ENCODE data around the gene MSANTD1. TPM values are rescaled to one million over a fixed set of nuclear protein-coding genes. Genes with fewer than 3 reads are reported as not detected.

The MSANTD1 gene
- total RNA-seq, 1 donor from 2014 or later = 1.6 TPM

GRCh38 chr4:3280466-3280865 is 31.5 kb downstream of the MSANTD1 start:
- H3K36me3 Mint-ChIP-seq (ENCODE audit: low read depth, unreplicated experiment) = peaks cover 15% of the 10 kb centered on the region
- no peak overlapping the region for H3K9ac ChIP-seq (ENCODE audit: low read length)
- no peaks in the 10 kb centered on the region for H3K4me1 Mint-ChIP-seq (ENCODE audit: low read depth, unreplicated experiment)
- no peak overlapping the region for H3K4me3 ChIP-seq (ENCODE audit: insufficient read depth, low read depth, low read length)
- H3K4me1 ChIP-seq (ENCODE audit: insufficient read depth, low read length) = peaks cover 8% of the 10 kb centered on the region
- no peaks in the 10 kb centered on the region for H3K79me2 ChIP-seq (ENCODE audit: insufficient read depth, low read length)
- no peak for DNase-seq (ENCODE audit: low read depth)
- no peak overlapping the region for H3K27ac ChIP-seq (ENCODE audit: low read depth, low read length)
- no peak for FAIRE-seq
- H3K27me3 Mint-ChIP-seq (ENCODE audit: low read depth, unreplicated experiment) = peaks cover 11% of the 10 kb centered on the region
- H2AFZ ChIP-seq (ENCODE audit: low read depth, low read length) = no peak overlapping the region
- TF ChIP-seq, protein P1, sequence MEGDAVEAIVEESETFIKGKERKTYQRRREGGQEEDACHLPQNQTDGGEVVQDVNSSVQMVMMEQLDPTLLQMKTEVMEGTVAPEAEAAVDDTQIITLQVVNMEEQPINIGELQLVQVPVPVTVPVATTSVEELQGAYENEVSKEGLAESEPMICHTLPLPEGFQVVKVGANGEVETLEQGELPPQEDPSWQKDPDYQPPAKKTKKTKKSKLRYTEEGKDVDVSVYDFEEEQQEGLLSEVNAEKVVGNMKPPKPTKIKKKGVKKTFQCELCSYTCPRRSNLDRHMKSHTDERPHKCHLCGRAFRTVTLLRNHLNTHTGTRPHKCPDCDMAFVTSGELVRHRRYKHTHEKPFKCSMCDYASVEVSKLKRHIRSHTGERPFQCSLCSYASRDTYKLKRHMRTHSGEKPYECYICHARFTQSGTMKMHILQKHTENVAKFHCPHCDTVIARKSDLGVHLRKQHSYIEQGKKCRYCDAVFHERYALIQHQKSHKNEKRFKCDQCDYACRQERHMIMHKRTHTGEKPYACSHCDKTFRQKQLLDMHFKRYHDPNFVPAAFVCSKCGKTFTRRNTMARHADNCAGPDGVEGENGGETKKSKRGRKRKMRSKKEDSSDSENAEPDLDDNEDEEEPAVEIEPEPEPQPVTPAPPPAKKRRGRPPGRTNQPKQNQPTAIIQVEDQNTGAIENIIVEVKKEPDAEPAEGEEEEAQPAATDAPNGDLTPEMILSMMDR (IDR thresholded peaks at IDR 0.05; ENCODE audit: insufficient read depth, low read depth, low read length) = no peak
- TF ChIP-seq EZH2 (IDR thresholded peaks at IDR 0.05; ENCODE audit: insufficient read depth, low read length) = no peak
- no peaks in the 10 kb centered on the region for H3K36me3 ChIP-seq (ENCODE audit: insufficient read depth, low read length)
- no peaks in the 10 kb centered on the region for H4K20me1 ChIP-seq (ENCODE audit: insufficient read depth, low read length)
- H3K4me3 Mint-ChIP-seq (ENCODE audit: unreplicated experiment) = no peak overlapping the region
- H3K4me2 ChIP-seq (ENCODE audit: low read length) = no peak overlapping the region
- H3K27me3 ChIP-seq (ENCODE audit: insufficient read depth, low read length) = no peaks in the 10 kb centered on the region
- H3K9me3 Mint-ChIP-seq (ENCODE audit: unreplicated experiment) = peaks cover 2% of the 10 kb centered on the region
- no peaks in the 10 kb centered on the region for H3K9me3 ChIP-seq (ENCODE audit: insufficient read depth, low read depth, low read length)
- no peak overlapping the region for H3K27ac Mint-ChIP-seq (ENCODE audit: unreplicated experiment)

GRCh38 chr4:3283483-3283882 is 34.5 kb downstream of the MSANTD1 start:
- no peaks in the 10 kb centered on the region for H3K79me2 ChIP-seq (ENCODE audit: insufficient read depth, low read length)
- Mint-ChIP-seq H3K4me1 (ENCODE audit: low read depth, unreplicated experiment) (no peaks in the 10 kb centered on the region), H3K4me3 (ENCODE audit: unreplicated experiment) (no peak overlapping the region), H3K27me3 (ENCODE audit: low read depth, unreplicated experiment) (peaks cover 18% of the 10 kb centered on the region), H3K27ac (ENCODE audit: unreplicated experiment) (no peak overlapping the region), H3K9me3 (ENCODE audit: unreplicated experiment) (no peaks in the 10 kb centered on the region), H3K36me3 (ENCODE audit: low read depth, unreplicated experiment) (peaks cover 10% of the 10 kb centered on the region)
- no peak overlapping the region for H3K4me3 ChIP-seq (ENCODE audit: insufficient read depth, low read depth, low read length)
- H3K27ac ChIP-seq (ENCODE audit: low read depth, low read length) = no peak overlapping the region
- H4K20me1 ChIP-seq (ENCODE audit: insufficient read depth, low read length) = no peaks in the 10 kb centered on the region
- no peak overlapping the region for H3K9ac ChIP-seq (ENCODE audit: low read length)
- DNase-seq (ENCODE audit: low read depth) (no peak), FAIRE-seq (no peak)
- no peak overlapping the region for H3K4me2 ChIP-seq (ENCODE audit: low read length)
- H3K4me1 ChIP-seq (ENCODE audit: insufficient read depth, low read length) = peaks cover 9% of the 10 kb centered on the region
- no peak overlapping the region for H2AFZ ChIP-seq (ENCODE audit: low read depth, low read length)
- peaks cover 5% of the 10 kb centered on the region for H3K27me3 ChIP-seq (ENCODE audit: insufficient read depth, low read length)
- H3K36me3 ChIP-seq (ENCODE audit: insufficient read depth, low read length) = no peaks in the 10 kb centered on the region
- TF ChIP-seq EZH2 (IDR thresholded peaks at IDR 0.05; ENCODE audit: insufficient read depth, low read length) = no peak
- TF ChIP-seq, protein P1 (IDR thresholded peaks at IDR 0.05; ENCODE audit: insufficient read depth, low read depth, low read length) = no peak
- H3K9me3 ChIP-seq (ENCODE audit: insufficient read depth, low read depth, low read length) = no peaks in the 10 kb centered on the region

- Histone ChIP-seq H3K27me3 (ENCODE audit: insufficient read depth, low read length) (peaks cover 5% of the 10 kb centered on the region), H3K9me3 (ENCODE audit: insufficient read depth, low read depth, low read length) (no peaks in the 10 kb centered on the region), H4K20me1 (ENCODE audit: insufficient read depth, low read length) (no peaks in the 10 kb centered on the region), H3K36me3 (ENCODE audit: insufficient read depth, low read length) (no peaks in the 10 kb centered on the region), H3K4me3 (ENCODE audit: insufficient read depth, low read depth, low read length) (no peak overlapping the region), H3K4me2 (ENCODE audit: low read length) (no peak overlapping the region), H3K79me2 (ENCODE audit: insufficient read depth, low read length) (no peaks in the 10 kb centered on the region), H3K4me1 (ENCODE audit: insufficient read depth, low read length) (peaks cover 9% of the 10 kb centered on the region), H3K27ac (ENCODE audit: low read depth, low read length) (no peak overlapping the region), H2AFZ (ENCODE audit: low read depth, low read length) (no peak overlapping the region), H3K9ac (ENCODE audit: low read length) (no peak overlapping the region)
- Mint-ChIP-seq H3K4me3 (ENCODE audit: unreplicated experiment) (no peak overlapping the region), H3K9me3 (ENCODE audit: unreplicated experiment) (no peaks in the 10 kb centered on the region), H3K4me1 (ENCODE audit: low read depth, unreplicated experiment) (no peaks in the 10 kb centered on the region), H3K27ac (ENCODE audit: unreplicated experiment) (no peak overlapping the region), H3K36me3 (ENCODE audit: low read depth, unreplicated experiment) (peaks cover 10% of the 10 kb centered on the region), H3K27me3 (ENCODE audit: low read depth, unreplicated experiment) (peaks cover 18% of the 10 kb centered on the region)
- DNase-seq (ENCODE audit: low read depth) (no peak), FAIRE-seq (no peak)
- TF ChIP-seq, protein P1 (IDR thresholded peaks at IDR 0.05; ENCODE audit: insufficient read depth, low read depth, low read length) = no peak
- no peak for TF ChIP-seq EZH2 (IDR thresholded peaks at IDR 0.05; ENCODE audit: insufficient read depth, low read length)
Measured at GRCh38 chr4:3283916-3284315, 35.0 kb downstream of the MSANTD1 start.
